DMS 273 (cell line): ENCODE measurements around the gene INSC.
A peak's percentile ranks its signal among the peaks of the same experiment; 100 is the strongest.

Source experiments
- DNase-seq: peaks from one replicate; lab custom pipeline; 2025; ENCODE audit not compliant: unreplicated experiment; lab: John Stamatoyannopoulos, UW

INSC gene

GRCh38 chr11:15180212-15180792, 65.6 kb downstream of the INSC start:
- no peak for DNase-seq

GRCh38 chr11:15182372-15182771, 67.6 kb downstream of the INSC start:
- no peak for DNase-seq

- DNase-seq: no peak
Observed at GRCh38 chr11:15185021-15185420, 70.3 kb downstream of the INSC start.

- no peak for DNase-seq
Observed at GRCh38 chr11:15186146-15186545, 71.4 kb downstream of the INSC start.

DNA sequence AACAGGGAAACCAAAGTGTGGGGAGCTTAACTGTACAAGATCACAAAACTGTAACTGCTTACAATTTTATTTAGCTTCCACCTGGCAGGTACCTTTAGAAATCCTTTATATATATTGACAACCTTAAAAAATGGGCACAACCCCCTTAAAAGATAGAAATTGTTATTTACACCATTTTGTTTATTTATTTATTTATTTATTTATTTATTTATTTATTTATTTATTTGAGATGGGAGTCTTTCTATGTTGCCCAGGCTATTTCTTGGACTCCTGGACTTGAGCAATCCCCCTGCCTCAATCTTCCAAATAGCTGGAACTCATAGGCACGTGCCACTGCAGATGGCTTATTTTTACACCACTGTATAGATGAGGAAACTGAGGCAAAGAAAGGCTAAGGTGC, 74.5 kb downstream of the INSC start:
- no peak for DNase-seq

GRCh38 chr11:15189641-15190365, 75.1 kb downstream of the INSC start:
- DNase-seq: no peak

- no peak for DNase-seq
Observed at GRCh38 chr11:15190611-15191010, 75.9 kb downstream of the INSC start.

DNA sequence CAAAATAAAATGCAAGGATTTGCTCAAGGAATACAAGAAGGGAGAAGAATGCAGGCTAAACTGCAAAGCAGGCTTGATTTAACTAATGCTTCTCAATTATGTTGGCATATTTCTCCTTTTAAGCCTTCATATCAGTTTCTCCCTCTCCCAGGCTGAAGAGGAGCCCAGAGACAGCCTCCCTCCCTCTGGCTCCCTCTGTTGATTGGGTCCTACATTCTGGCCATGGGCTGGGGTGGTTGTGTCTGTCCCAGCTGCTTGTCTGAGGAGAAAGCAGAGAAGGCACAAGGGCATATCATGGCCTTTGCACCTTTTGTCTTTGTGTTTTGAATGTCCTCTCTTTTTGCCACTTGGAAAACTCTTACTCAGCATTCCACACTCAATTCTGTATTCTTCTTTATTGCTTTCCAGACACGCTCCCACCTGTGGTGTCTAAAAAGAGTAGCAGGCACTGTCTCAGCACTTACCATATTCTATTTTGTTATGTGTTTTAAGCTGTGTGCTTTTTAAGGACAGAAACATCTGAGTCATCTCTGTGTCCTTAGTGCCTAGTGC, 77.4 kb downstream of the INSC start:
- DNase-seq: no peak

- DNase-seq: no peak
Observed at GRCh38 chr11:15194671-15195415, 80.1 kb downstream of the INSC start.

GRCh38 chr11:15195454-15196200, 80.9 kb downstream of the INSC start:
- no peak for DNase-seq

- no peak for DNase-seq
Observed at GRCh38 chr11:15196704-15197103, 82.0 kb downstream of the INSC start.

GRCh38 chr11:15197696-15198095, 83.0 kb downstream of the INSC start:
- no peak for DNase-seq

DNA sequence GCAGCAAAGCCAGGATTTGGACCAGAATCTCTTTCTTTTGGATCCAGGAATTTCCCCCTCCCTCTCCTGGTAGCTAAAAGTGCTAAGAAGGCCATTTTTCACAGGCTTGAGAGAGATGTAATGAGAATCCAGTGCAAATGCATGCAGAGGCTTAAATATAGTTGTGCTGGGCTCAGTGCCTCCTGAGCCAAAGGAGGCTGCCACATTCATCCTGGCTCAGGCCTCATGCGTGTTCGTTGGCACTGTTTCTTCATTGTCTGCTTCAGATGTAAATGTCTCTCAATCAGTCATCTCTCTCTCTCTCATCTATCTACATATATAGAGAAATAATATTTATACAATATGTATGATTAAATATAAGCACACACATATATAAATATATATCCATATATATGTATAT, 83.6 kb downstream of the INSC start:
- DNase-seq: no peak

GRCh38 chr11:15199693-15200092, 85.0 kb downstream of the INSC start:
- DNase-seq: peak; percentile 23

GRCh38 chr11:15200696-15201095, 86.0 kb downstream of the INSC start:
- no peak for DNase-seq

DNA sequence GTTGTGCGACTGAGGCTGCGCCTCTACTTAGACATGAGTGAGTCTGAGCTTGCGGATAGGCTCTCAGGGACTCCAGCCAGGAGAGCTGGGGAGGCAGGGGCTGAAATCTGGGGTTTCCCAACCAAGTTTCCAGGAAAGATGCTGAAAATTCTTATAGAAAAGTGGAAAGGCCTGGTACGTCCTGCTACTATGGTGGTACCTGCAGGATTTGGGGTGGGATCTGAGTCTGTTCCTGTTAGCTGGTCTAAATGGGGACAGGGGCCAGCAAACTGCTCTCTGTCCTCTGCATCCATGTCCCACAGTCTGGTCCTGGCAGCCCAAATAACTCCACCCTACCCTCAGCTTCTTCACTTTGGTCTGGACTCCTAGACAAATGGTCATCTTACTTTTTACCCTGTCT, 86.9 kb downstream of the INSC start:
- no peak for DNase-seq

GRCh38 chr11:15202626-15203025, 87.9 kb downstream of the INSC start:
- no peak for DNase-seq

DNA sequence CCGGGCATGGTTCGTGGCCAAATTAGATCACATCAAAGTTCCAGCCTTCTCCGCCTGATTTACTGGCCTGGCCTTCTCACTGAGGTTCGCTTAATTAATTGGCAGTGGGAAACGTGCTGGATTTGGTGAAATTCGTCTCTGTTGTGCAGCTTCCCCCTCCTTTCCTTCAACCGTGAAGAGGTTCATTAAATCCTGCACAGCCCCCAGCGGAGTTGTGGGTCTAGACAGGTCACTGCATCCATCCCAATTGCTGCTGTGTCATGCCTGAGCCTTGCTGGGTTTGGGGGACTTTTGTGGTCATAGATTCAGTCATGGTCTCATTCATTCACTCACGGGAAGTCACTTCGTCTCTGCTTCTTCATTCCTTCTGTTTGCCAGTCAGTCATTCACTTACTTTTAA, 90.0 kb downstream of the INSC start:
- DNase-seq: no peak

- DNase-seq: no peak
Observed at GRCh38 chr11:15206791-15207190, 92.1 kb downstream of the INSC start.

GRCh38 chr11:15208378-15209222, 93.9 kb downstream of the INSC start:
- peak; percentile 76 for DNase-seq
